ENCODE results near the gene ATG9B.

Gene ATG9B

GRCh38 chr7:151024435-151025056 is at the start of gene ATG9B:
Gene ATG9B (minus strand): TSS chr7:151024494. CDS start chr7:151024423, 71 bp downstream.
- no peak within 1 kb of the TSS for H3K4me3 Mint-ChIP-seq
- H3K4me1 Mint-ChIP-seq (ENCODE audit: low read depth): peaks cover 22% of the 10 kb centered on the region
- H3K9me3 Mint-ChIP-seq: no peaks in the 10 kb centered on the region
- H3K27me3 Mint-ChIP-seq: peaks cover 55% of the 10 kb centered on the region
- H3K27ac Mint-ChIP-seq: no peak within 1 kb of the TSS
- intact Hi-C loops (cut with micrococcal nuclease): no loop called here
- no peaks in the 10 kb centered on the region for H3K36me3 Mint-ChIP-seq (ENCODE audit: low read depth)

GRCh38 chr7:151073990-151074389 is 49.7 kb upstream of the ATG9B start:
- Mint-ChIP-seq H3K36me3 (ENCODE audit: low read depth) (peaks cover 100% of the 10 kb centered on the region), H3K27me3 (no peaks in the 10 kb centered on the region), H3K9me3 (no peaks in the 10 kb centered on the region), H3K4me3 (no peak overlapping the region), H3K4me1 (ENCODE audit: low read depth) (peaks cover 22% of the 10 kb centered on the region), H3K27ac (no peak overlapping the region)
- intact Hi-C loops (cut with micrococcal nuclease): no loop called here

GRCh38 chr7:151071032-151071866 is 47.0 kb upstream of the ATG9B start:
- Mint-ChIP-seq H3K4me1 (ENCODE audit: low read depth) (peaks cover 5% of the 10 kb centered on the region), H3K27me3 (no peaks in the 10 kb centered on the region), H3K4me3 (no peak overlapping the region), H3K36me3 (ENCODE audit: low read depth) (peaks cover 100% of the 10 kb centered on the region), H3K27ac (no peak overlapping the region), H3K9me3 (no peaks in the 10 kb centered on the region)
- intact Hi-C loops (cut with micrococcal nuclease): no loop called here

- H3K27ac Mint-ChIP-seq: no peak overlapping the region
- no peaks in the 10 kb centered on the region for H3K9me3 Mint-ChIP-seq
- H3K4me1 Mint-ChIP-seq (ENCODE audit: low read depth): no peaks in the 10 kb centered on the region
- H3K36me3 Mint-ChIP-seq (ENCODE audit: low read depth): peaks cover 100% of the 10 kb centered on the region
- no peaks in the 10 kb centered on the region for H3K27me3 Mint-ChIP-seq
- intact Hi-C loops (cut with micrococcal nuclease): no loop called here
- no peak overlapping the region for H3K4me3 Mint-ChIP-seq
Measured at GRCh38 chr7:151070574-151070960, 46.3 kb upstream of the ATG9B start.

GRCh38 chr7:151069841-151070573 is 45.7 kb upstream of the ATG9B start:
- H3K27me3 Mint-ChIP-seq: no peaks in the 10 kb centered on the region
- no peak overlapping the region for H3K4me3 Mint-ChIP-seq
- intact Hi-C loops (cut with micrococcal nuclease): no loop called here
- peaks cover 100% of the 10 kb centered on the region for H3K36me3 Mint-ChIP-seq (ENCODE audit: low read depth)
- H3K4me1 Mint-ChIP-seq (ENCODE audit: low read depth): no peaks in the 10 kb centered on the region
- H3K9me3 Mint-ChIP-seq: no peaks in the 10 kb centered on the region
- no peak overlapping the region for H3K27ac Mint-ChIP-seq

GRCh38 chr7:151068069-151068773 is 43.9 kb upstream of the ATG9B start:
- Mint-ChIP-seq H3K27me3 (no peaks in the 10 kb centered on the region), H3K27ac (no peak overlapping the region), H3K36me3 (ENCODE audit: low read depth) (peaks cover 100% of the 10 kb centered on the region), H3K4me1 (ENCODE audit: low read depth) (no peaks in the 10 kb centered on the region), H3K4me3 (no peak overlapping the region), H3K9me3 (no peaks in the 10 kb centered on the region)
- intact Hi-C loops (cut with micrococcal nuclease): no loop called here

- H3K36me3 Mint-ChIP-seq (ENCODE audit: low read depth): peaks cover 100% of the 10 kb centered on the region
- H3K4me3 Mint-ChIP-seq: no peak overlapping the region
- peaks cover 7% of the 10 kb centered on the region for H3K4me1 Mint-ChIP-seq (ENCODE audit: low read depth)
- H3K27ac Mint-ChIP-seq: no peak overlapping the region
- H3K9me3 Mint-ChIP-seq: no peaks in the 10 kb centered on the region
- H3K27me3 Mint-ChIP-seq: no peaks in the 10 kb centered on the region
- intact Hi-C loops (cut with micrococcal nuclease): no loop called here
Measured at GRCh38 chr7:151066273-151066974, 42.1 kb upstream of the ATG9B start.

GRCh38 chr7:151065516-151065915 is 41.2 kb upstream of the ATG9B start:
- H3K36me3 Mint-ChIP-seq (ENCODE audit: low read depth): peaks cover 95% of the 10 kb centered on the region
- H3K4me1 Mint-ChIP-seq (ENCODE audit: low read depth): peaks cover 16% of the 10 kb centered on the region
- H3K4me3 Mint-ChIP-seq: no peak overlapping the region
- no peak overlapping the region for H3K27ac Mint-ChIP-seq
- intact Hi-C loops (cut with micrococcal nuclease): no loop called here
- H3K27me3 Mint-ChIP-seq: no peaks in the 10 kb centered on the region
- H3K9me3 Mint-ChIP-seq: no peaks in the 10 kb centered on the region

GRCh38 chr7:151064993-151065392 is 40.7 kb upstream of the ATG9B start:
- H3K4me3 Mint-ChIP-seq: no peak overlapping the region
- intact Hi-C loops (cut with micrococcal nuclease): no loop called here
- no peak overlapping the region for H3K27ac Mint-ChIP-seq
- H3K9me3 Mint-ChIP-seq: no peaks in the 10 kb centered on the region
- H3K27me3 Mint-ChIP-seq: no peaks in the 10 kb centered on the region
- H3K36me3 Mint-ChIP-seq (ENCODE audit: low read depth): peaks cover 93% of the 10 kb centered on the region
- peaks cover 22% of the 10 kb centered on the region for H3K4me1 Mint-ChIP-seq (ENCODE audit: low read depth)

GRCh38 chr7:151064454-151064853 is 40.2 kb upstream of the ATG9B start:
- peaks cover 24% of the 10 kb centered on the region for H3K4me1 Mint-ChIP-seq (ENCODE audit: low read depth)
- no peaks in the 10 kb centered on the region for H3K9me3 Mint-ChIP-seq
- intact Hi-C loops (cut with micrococcal nuclease): no loop called here
- peaks cover 93% of the 10 kb centered on the region for H3K36me3 Mint-ChIP-seq (ENCODE audit: low read depth)
- no peak overlapping the region for H3K4me3 Mint-ChIP-seq
- H3K27me3 Mint-ChIP-seq: no peaks in the 10 kb centered on the region
- H3K27ac Mint-ChIP-seq: no peak overlapping the region

- Mint-ChIP-seq H3K4me1 (ENCODE audit: low read depth) (peaks cover 36% of the 10 kb centered on the region), H3K36me3 (ENCODE audit: low read depth) (peaks cover 84% of the 10 kb centered on the region), H3K27me3 (no peaks in the 10 kb centered on the region), H3K9me3 (no peaks in the 10 kb centered on the region), H3K27ac (no peak overlapping the region), H3K4me3 (no peak overlapping the region)
- intact Hi-C loops (cut with micrococcal nuclease): no loop called here
Measured at GRCh38 chr7:151063212-151063561, 38.9 kb upstream of the ATG9B start.

- intact Hi-C loops (cut with micrococcal nuclease): no loop called here
Measured at GRCh38 chr7:151062399-151063211, 38.3 kb upstream of the ATG9B start.

GRCh38 chr7:151062111-151062398 is 37.8 kb upstream of the ATG9B start:
- Mint-ChIP-seq H3K36me3 (ENCODE audit: low read depth) (peaks cover 79% of the 10 kb centered on the region), H3K4me3 (no peak overlapping the region), H3K9me3 (no peaks in the 10 kb centered on the region), H3K4me1 (ENCODE audit: low read depth) (peaks cover 42% of the 10 kb centered on the region), H3K27me3 (no peaks in the 10 kb centered on the region), H3K27ac (peak overlapping the region; percentile 92)
- intact Hi-C loops (cut with micrococcal nuclease): no loop called here

More at GRCh38 chr7:151062399-151063211, 38.3 kb upstream of the ATG9B start:
- no peak overlapping the region for H3K27ac Mint-ChIP-seq
- no peaks in the 10 kb centered on the region for H3K9me3 Mint-ChIP-seq
- H3K27me3 Mint-ChIP-seq: no peaks in the 10 kb centered on the region
- peaks cover 79% of the 10 kb centered on the region for H3K36me3 Mint-ChIP-seq (ENCODE audit: low read depth)
- peaks cover 37% of the 10 kb centered on the region for H3K4me1 Mint-ChIP-seq (ENCODE audit: low read depth)
- no peak overlapping the region for H3K4me3 Mint-ChIP-seq
